ENCODE data around the gene PDE3B.
A peak's percentile ranks its signal among the peaks of the same experiment; 100 is the strongest.

PDE3B gene

DNA sequence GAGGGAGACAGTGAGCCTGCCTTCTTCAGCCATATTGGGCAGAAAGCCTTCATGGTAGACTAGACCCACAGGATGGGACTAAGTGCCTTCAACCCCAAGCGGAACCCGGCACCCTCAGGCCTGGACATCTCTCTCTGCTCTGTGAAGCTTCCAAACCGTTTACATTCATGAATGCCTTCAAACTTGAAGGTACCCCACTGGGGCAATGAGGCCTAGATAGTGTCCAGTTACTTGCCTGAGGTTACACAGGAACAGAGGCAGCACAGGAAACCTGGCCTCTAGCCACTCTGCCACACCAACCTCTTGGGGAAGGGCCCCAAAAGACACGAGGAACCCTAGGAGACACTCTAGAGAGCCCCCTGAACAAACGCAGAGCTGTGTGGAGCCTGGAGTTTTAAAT, 263.0 kb downstream of the PDE3B start:
- TF ChIP-seq, protein P1, sequence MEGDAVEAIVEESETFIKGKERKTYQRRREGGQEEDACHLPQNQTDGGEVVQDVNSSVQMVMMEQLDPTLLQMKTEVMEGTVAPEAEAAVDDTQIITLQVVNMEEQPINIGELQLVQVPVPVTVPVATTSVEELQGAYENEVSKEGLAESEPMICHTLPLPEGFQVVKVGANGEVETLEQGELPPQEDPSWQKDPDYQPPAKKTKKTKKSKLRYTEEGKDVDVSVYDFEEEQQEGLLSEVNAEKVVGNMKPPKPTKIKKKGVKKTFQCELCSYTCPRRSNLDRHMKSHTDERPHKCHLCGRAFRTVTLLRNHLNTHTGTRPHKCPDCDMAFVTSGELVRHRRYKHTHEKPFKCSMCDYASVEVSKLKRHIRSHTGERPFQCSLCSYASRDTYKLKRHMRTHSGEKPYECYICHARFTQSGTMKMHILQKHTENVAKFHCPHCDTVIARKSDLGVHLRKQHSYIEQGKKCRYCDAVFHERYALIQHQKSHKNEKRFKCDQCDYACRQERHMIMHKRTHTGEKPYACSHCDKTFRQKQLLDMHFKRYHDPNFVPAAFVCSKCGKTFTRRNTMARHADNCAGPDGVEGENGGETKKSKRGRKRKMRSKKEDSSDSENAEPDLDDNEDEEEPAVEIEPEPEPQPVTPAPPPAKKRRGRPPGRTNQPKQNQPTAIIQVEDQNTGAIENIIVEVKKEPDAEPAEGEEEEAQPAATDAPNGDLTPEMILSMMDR (IDR thresholded peaks at IDR 0.05; ENCODE audit: low read depth, low read length), result no peak
- DNase-seq (ENCODE audit: extremely low read depth, low read depth), result no peak

- no peak for DNase-seq (ENCODE audit: extremely low read depth, low read depth)
- TF ChIP-seq, protein P1 (IDR thresholded peaks at IDR 0.05; ENCODE audit: low read depth, low read length), result no peak
Observed at GRCh38 chr11:14906993-14907392, 263.4 kb downstream of the PDE3B start.

DNA sequence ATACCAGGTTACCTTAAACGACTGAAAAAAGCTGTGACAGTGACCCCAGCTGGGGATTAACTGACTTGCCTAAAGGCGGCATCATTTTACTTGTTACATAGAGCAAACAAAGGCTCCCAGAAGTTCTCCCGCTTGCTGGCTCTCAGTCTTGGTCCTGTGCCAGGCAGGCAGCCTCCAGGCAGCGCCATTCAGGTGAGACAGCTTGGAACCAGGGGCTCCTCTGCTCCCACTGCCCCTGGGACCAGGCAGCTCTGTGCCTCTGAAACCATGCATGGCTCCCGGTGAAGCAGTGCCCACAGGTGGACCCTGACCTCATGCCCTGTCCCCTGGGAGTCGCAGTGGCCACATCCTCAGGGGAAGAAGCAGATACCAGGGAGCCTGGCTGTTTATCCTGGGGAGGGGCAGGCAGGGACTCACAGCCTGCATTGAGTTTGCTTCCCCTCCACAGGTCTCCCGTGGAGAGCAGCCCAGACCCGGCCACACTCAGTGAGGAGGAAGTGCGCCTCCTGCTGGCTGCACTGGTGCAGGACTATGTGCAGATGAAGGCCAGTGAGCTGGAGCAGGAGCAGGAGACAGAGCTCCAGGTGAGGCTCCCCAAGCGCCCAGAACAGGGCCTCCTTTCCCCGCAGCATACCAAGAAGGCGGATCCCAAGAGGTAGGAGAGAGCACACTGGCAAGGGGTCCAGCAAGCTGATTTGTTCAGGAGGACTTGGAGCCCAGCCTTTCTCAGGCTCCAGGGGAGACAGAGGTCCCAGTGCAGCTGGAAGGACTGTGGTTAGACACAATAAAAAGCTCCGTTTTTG, 264.0 kb downstream of the PDE3B start:
- DNase-seq (ENCODE audit: extremely low read depth, low read depth), result no peak
- TF ChIP-seq, protein P1 (IDR thresholded peaks at IDR 0.05; ENCODE audit: low read depth, low read length), result peak; percentile 75

GRCh38 chr11:14908214-14908880, 264.7 kb downstream of the PDE3B start:
- DNase-seq (ENCODE audit: extremely low read depth, low read depth), result no peak
- TF ChIP-seq, protein P1 (IDR thresholded peaks at IDR 0.05; ENCODE audit: low read depth, low read length), result peak; percentile 70

GRCh38 chr11:14914536-14914935, 270.9 kb downstream of the PDE3B start:
- DNase-seq (ENCODE audit: extremely low read depth, low read depth), result no peak
- TF ChIP-seq, protein P1 (IDR thresholded peaks at IDR 0.05; ENCODE audit: low read depth, low read length), result no peak

GRCh38 chr11:14916403-14916802, 272.8 kb downstream of the PDE3B start:
- DNase-seq (ENCODE audit: extremely low read depth, low read depth), result no peak
- TF ChIP-seq, protein P1 (IDR thresholded peaks at IDR 0.05; ENCODE audit: low read depth, low read length), result no peak
